SU-DHL-6 (cell line): Measurements from ENCODE around the gene TPH2.

Experiments
- CTCF ChIP-seq: fragments of 200-600 bp; sonication (generic); IDR thresholded peaks from one replicate; pipeline ENCODE4 v1.5.1; 2017; ENCODE audit warnings: antibody characterized with exemption, mild to moderate bottlenecking, low read length, moderate library complexity; ENCODE audit not compliant: insufficient read depth, poor library complexity, severe bottlenecking
- EZH2phosphoT487 ChIP-seq: fragments of 200-600 bp; sonication (generic), shearing (Covaris generic); conservative IDR thresholded peaks from 2 replicates; pipeline ENCODE4 v1.6.1; 2018; ENCODE audit warnings: mild to moderate bottlenecking, antibody characterized with exemption, low read length, moderate library complexity, mixed read lengths

GRCh38 chr12:72006766-72007165 lies 68.1 kb downstream of the TPH2 start:
- no peak for TF ChIP-seq CTCF
- no peak for TF ChIP-seq EZH2phosphoT487
